ENCODE results near the gene ADSS1. TPM values are rescaled to one million over a fixed set of nuclear protein-coding genes. Genes with fewer than 3 reads are reported as not detected.
A peak's percentile ranks its signal among the peaks of the same experiment; 100 is the strongest.

The ADSS1 gene
- total and polyA plus RNA-seq, 10 donors, result 2.7 to 11.7 (median 5.1) TPM

GRCh38 chr14:104776481-104776880 is 52.5 kb downstream of the ADSS1 start:
- Histone ChIP-seq H3K27me3 (replicated peaks in 1 of 7) (no peaks in the 10 kb centered on the region), H3K9me3 (peaks cover 0 to 1% (median 0%) of the 10 kb centered on the region in 8 donors), H3K36me3 (peaks cover 0 to 100% (median 64%) of the 10 kb centered on the region in 6 donors), H3K4me1 (peaks cover 0 to 20% (median 5%) of the 10 kb centered on the region in 6 donors), H3K27ac (no peak overlapping the region), H3K4me3 (no peak overlapping the region)
- DNase-seq, result no peak
- intact Hi-C loops (cut with DNase I; ENCODE audit: low total_unique reads), result no loop called here
- 94 to 99% (median 98%) methylated on average over 5 to 15 of the region's 15 CpGs for WGBS, 5 donors
- TF ChIP-seq POLR2AphosphoS5 (IDR thresholded peaks at IDR 0.05), result peak in 1 of 3 donors; percentile 53
- TF ChIP-seq POLR2A (IDR thresholded peaks at IDR 0.05), result no peak

- DNase-seq, result no peak
- no peak for TF ChIP-seq POLR2A (IDR thresholded peaks at IDR 0.05)
- TF ChIP-seq, protein P1, sequence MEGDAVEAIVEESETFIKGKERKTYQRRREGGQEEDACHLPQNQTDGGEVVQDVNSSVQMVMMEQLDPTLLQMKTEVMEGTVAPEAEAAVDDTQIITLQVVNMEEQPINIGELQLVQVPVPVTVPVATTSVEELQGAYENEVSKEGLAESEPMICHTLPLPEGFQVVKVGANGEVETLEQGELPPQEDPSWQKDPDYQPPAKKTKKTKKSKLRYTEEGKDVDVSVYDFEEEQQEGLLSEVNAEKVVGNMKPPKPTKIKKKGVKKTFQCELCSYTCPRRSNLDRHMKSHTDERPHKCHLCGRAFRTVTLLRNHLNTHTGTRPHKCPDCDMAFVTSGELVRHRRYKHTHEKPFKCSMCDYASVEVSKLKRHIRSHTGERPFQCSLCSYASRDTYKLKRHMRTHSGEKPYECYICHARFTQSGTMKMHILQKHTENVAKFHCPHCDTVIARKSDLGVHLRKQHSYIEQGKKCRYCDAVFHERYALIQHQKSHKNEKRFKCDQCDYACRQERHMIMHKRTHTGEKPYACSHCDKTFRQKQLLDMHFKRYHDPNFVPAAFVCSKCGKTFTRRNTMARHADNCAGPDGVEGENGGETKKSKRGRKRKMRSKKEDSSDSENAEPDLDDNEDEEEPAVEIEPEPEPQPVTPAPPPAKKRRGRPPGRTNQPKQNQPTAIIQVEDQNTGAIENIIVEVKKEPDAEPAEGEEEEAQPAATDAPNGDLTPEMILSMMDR (IDR thresholded peaks at IDR 0.05 in 8 of 11, conservative IDR thresholded peaks at IDR 0.05 in 3 of 11), result no peak
- TF ChIP-seq POLR2AphosphoS5 (IDR thresholded peaks at IDR 0.05), result no peak
- H3K27ac ChIP-seq, result no peak overlapping the region
- no peaks in the 10 kb centered on the region for H3K27me3 ChIP-seq (replicated peaks in 1 of 7)
- no peak overlapping the region for H3K4me3 ChIP-seq
- intact Hi-C loops (cut with DNase I; ENCODE audit: low total_unique reads), result no loop called here
- no peaks in the 10 kb centered on the region for H3K9me3 ChIP-seq
- peaks cover 0 to 100% (median 57%) of the 10 kb centered on the region in 6 donors for H3K36me3 ChIP-seq
- peaks cover 0 to 13% (median 3%) of the 10 kb centered on the region in 6 donors for H3K4me1 ChIP-seq
- WGBS, 5 donors, result 90 to 93% (median 91%) methylated on average over 11 to 16 of the region's 16 CpGs
Measured at GRCh38 chr14:104776961-104777807, 53.2 kb downstream of the ADSS1 start.

- TF ChIP-seq POLR2A (IDR thresholded peaks at IDR 0.05) (no peak), POLR2AphosphoS5 (IDR thresholded peaks at IDR 0.05) (no peak)
- TF ChIP-seq, protein P1 (IDR thresholded peaks at IDR 0.05 in 8 of 11, conservative IDR thresholded peaks at IDR 0.05 in 3 of 11), result no peak
- intact Hi-C loops (cut with DNase I; ENCODE audit: low total_unique reads), result no loop called here
- Histone ChIP-seq H3K36me3 (peaks cover 0 to 100% (median 51%) of the 10 kb centered on the region in 6 donors), H3K27me3 (replicated peaks in 1 of 7) (no peaks in the 10 kb centered on the region), H3K9me3 (no peaks in the 10 kb centered on the region), H3K27ac (no peak overlapping the region), H3K4me3 (no peak overlapping the region), H3K4me1 (peaks cover 0 to 8% (median under 1%) of the 10 kb centered on the region in 6 donors)
- no peak for DNase-seq
- WGBS, 5 donors, result 87 to 92% (median 91%) methylated on average over 14 to 15 of the region's 15 CpGs
Measured at GRCh38 chr14:104777808-104778249, 53.8 kb downstream of the ADSS1 start.

DNA sequence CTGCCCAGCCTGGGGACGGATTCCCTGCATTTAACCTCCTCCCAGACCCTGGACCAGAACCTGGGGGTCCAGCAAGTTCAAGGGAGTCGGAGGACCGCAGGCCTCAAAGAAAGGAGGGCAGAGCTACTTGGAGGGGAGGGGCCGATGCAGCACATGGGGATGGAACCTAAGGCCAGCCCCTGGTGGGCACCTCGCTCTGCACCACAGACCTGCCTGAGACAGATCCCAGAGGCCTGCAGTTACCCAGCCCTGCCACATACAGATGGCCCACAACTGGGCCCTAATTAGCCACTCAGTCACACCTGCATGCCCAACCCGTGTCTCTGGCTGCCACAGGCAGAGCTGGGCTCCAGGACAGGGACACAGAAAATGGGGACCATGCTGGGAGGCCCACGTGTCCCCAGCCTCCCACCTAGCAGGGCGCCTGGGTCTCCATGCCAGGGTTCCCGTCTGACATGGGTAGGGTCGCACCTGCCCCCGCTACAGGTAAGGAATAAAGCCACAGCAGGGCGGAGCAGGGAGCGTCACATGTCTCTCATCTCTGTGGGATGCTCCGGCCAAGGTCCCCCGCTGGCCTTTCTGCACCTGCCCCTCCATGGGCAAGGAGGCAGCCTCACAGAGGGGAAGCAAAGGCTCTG is 54.8 kb downstream of the ADSS1 start:
- no peak overlapping the region for H3K4me3 ChIP-seq
- intact Hi-C loops (cut with DNase I; ENCODE audit: low total_unique reads), result no loop called here
- H3K4me1 ChIP-seq, result peaks cover 0 to 12% (median 2%) of the 10 kb centered on the region in 6 donors
- peaks cover 0 to 97% (median 41%) of the 10 kb centered on the region in 6 donors for H3K36me3 ChIP-seq
- H3K9me3 ChIP-seq, result no peaks in the 10 kb centered on the region
- H3K27ac ChIP-seq, result no peak overlapping the region
- 90 to 96% (median 94%) methylated on average over 10 to 15 of the region's 15 CpGs for WGBS, 5 donors
- peak in 1 of 3 donors; percentile 34 for TF ChIP-seq POLR2AphosphoS5 (IDR thresholded peaks at IDR 0.05)
- no peak for TF ChIP-seq POLR2A (IDR thresholded peaks at IDR 0.05)
- H3K27me3 ChIP-seq (replicated peaks in 1 of 7), result no peaks in the 10 kb centered on the region
- DNase-seq, result no peak
